ENCODE measurements around the gene CCDC24. TPM values are rescaled to one million over a fixed set of nuclear protein-coding genes. Genes with fewer than 3 reads are reported as not detected.

The CCDC24 gene
- total and polyA plus RNA-seq, 4 donors = 0.92 to 4.2 (median 2.3) TPM

GRCh38 chr1:44012404-44012803 is 21.0 kb downstream of the CCDC24 start:
- H3K9me3 ChIP-seq (ENCODE audit: control insufficient read depth in 4 of 4, low read length in 3 of 4) = no peaks in the 10 kb centered on the region
- TF ChIP-seq RAD21 (IDR thresholded peaks at IDR 0.05) = no peak
- TF ChIP-seq ZBTB33 (IDR thresholded peaks at IDR 0.05) = no peak
- TF ChIP-seq CTCF (IDR thresholded peaks at IDR 0.05; ENCODE audit: low read depth, low read length, missing input control) = no peak
- TF ChIP-seq TAF1 (conservative IDR thresholded peaks at IDR 0.05) = no peak
- TF ChIP-seq EGR1 (IDR thresholded peaks at IDR 0.05; ENCODE audit: low read depth in 2 of 2) = no peak
- TF ChIP-seq RXRA (IDR thresholded peaks at IDR 0.05) = no peak
- no peak for TF ChIP-seq MAX (IDR thresholded peaks at IDR 0.05)
- no peak for TF ChIP-seq FOXA1 (IDR thresholded peaks at IDR 0.05)
- no peak for TF ChIP-seq REST (IDR thresholded peaks at IDR 0.05)
- TF ChIP-seq HNF4G (IDR thresholded peaks at IDR 0.05) = no peak
- TF ChIP-seq ATF3 (IDR thresholded peaks at IDR 0.05) = no peak
- no peak overlapping the region for H3K27ac ChIP-seq (ENCODE audit: low read depth in 1 of 2, low read length in 2 of 2)
- H3K4me3 ChIP-seq (ENCODE audit: low read depth in 1 of 3, low read length in 3 of 3) = no peak overlapping the region
- H3K27me3 ChIP-seq (ENCODE audit: control insufficient read depth in 4 of 4, insufficient read depth in 4 of 4, low read length in 3 of 4) = no peaks in the 10 kb centered on the region
- no peak overlapping the region for H3K9ac ChIP-seq (ENCODE audit: low read depth in 1 of 2, low read length in 2 of 2)
- H3K36me3 ChIP-seq (ENCODE audit: control insufficient read depth in 4 of 4, insufficient read depth in 3 of 4, low read depth in 1 of 4, low read length in 3 of 4) = no peaks in the 10 kb centered on the region
- WGBS = 73% methylated on average over 2 of the region's 2 CpGs
- no peak for DNase-seq (ENCODE audit: low spot score)
- H3K4me1 ChIP-seq (ENCODE audit: control insufficient read depth in 4 of 4, insufficient read depth in 4 of 4, low read length in 3 of 4) = no peaks in the 10 kb centered on the region

- Histone ChIP-seq H3K4me3 (ENCODE audit: low read depth in 1 of 3, low read length in 3 of 3) (no peak overlapping the region), H3K9me3 (ENCODE audit: control insufficient read depth in 4 of 4, low read length in 3 of 4) (no peaks in the 10 kb centered on the region), H3K27ac (ENCODE audit: low read depth in 1 of 2, low read length in 2 of 2) (no peak overlapping the region), H3K36me3 (ENCODE audit: control insufficient read depth in 4 of 4, insufficient read depth in 3 of 4, low read depth in 1 of 4, low read length in 3 of 4) (no peaks in the 10 kb centered on the region), H3K4me1 (ENCODE audit: control insufficient read depth in 4 of 4, insufficient read depth in 4 of 4, low read length in 3 of 4) (no peaks in the 10 kb centered on the region), H3K9ac (ENCODE audit: low read depth in 1 of 2, low read length in 2 of 2) (no peak overlapping the region), H3K27me3 (ENCODE audit: control insufficient read depth in 4 of 4, insufficient read depth in 4 of 4, low read length in 3 of 4) (no peaks in the 10 kb centered on the region)
- 75% methylated on average over 13 of the region's 13 CpGs for WGBS
- no peak for DNase-seq (ENCODE audit: low spot score)
- TF ChIP-seq ATF3 (IDR thresholded peaks at IDR 0.05) (no peak), REST (IDR thresholded peaks at IDR 0.05) (no peak)
Observed at GRCh38 chr1:44012941-44013609, 21.7 kb downstream of the CCDC24 start.
